Stimulated activated naive CD4-positive, alpha-beta T cell (primary cell): ENCODE measurements around the gene CLK4.
"Not testable (repeated sequence)": the region's sequence is repeated elsewhere in the genome, so short reads cannot be mapped to it uniquely, and the experiment has no call there.

Source experiments
- DNase-seq, 6 experiments: peaks; one replicate each; lab custom pipeline; 2025; lab: John Stamatoyannopoulos, UW

CLK4 gene

DNA sequence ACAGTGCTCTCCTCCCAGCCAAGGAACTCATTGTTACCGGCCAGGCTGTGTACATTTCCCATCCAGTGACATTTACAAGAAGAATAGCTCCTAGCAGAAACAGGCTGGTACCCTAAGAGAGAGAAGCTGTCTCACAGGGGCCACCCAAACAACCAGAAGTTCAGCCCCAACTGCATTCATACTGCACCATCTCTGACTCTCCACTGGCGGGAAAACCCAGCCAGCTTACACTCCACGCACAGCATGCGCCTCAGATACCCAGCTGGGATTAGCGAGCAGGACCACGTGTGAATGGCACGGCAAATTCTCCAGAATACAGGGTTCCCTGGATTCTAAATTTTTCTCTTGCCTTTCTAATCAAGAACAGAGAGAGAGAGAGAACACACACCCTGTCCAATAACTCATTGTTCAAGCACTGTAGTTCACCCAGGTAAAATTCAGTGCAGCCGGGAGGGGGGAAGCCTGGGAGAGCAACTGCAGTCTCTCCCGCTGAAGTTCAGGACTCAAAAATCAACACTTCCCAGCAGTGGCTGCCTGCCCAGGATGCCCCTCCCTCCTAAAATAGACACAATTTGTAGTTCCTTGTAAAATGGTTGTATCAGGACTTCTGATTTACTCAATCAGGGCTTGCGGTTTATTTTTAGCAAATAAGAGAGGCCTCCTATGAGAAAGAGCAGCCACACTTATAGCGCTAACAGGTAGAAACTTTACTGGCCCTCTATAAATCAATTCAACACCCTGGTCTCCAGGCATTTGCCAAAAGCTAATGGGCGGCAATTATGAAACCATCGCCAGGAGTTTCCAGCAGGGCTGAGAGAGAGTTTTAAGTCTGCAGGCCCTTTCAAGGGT, 38.9 kb downstream of the CLK4 start:
- no peak for DNase-seq

DNA sequence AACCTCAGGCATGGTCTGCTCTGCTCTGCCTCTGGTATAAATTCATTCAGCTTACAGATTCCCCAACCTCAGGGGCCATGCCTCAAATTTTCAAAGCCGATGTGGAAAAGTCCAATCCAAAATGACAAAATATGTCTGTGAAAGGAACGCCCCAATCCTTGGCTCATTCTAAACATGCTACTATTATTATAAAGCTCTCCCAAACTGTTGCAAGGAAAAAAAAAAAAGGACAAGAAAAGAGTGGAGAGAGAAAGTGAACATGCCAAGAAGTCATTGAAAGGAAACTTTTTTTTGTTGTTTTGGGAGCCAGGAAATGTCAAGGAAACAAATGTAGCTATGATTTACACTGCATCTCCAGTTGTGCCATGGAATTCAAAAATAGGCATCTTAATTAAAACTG, 40.5 kb downstream of the CLK4 start:
- DNase-seq = no peak

DNA sequence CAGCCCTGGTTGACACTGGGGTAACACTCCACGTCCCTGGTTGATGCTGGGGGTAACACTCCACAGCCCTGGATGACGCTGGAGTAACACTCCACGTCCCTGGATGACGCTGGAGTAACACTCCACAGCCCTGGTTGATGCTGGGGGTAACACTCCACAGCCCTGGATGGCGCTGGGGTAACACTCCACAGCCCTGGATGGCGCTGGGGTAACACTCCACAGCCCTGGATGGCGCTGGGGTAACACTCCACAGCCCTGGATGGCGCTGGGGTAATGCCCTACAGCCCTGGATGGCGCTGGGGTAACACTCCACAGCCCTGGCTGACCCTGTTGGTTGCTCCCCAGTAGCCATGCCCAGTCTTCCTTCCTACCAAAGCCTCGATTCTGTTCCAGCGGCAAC, 41.4 kb downstream of the CLK4 start:
- not testable (repeated sequence) for DNase-seq

DNA sequence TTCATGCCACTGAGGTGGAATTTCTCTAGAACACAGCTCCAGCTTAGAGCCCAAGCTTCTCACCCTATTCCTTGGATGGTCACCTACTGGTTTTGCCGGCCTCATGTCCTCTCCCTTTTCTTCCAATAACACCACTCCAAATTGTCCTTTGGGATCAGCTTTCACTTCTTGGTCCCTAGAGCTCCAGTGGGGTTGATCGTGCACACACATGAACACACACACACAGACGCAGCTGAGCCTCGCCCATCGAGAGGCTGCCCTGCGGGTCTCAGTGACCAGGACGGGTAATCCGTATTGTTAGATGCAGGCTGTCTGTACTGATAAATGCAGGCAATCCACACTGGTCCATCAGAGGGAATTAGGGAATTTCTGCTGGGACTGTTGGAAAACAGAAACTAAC, 43.6 kb downstream of the CLK4 start:
- no peak for DNase-seq

DNA sequence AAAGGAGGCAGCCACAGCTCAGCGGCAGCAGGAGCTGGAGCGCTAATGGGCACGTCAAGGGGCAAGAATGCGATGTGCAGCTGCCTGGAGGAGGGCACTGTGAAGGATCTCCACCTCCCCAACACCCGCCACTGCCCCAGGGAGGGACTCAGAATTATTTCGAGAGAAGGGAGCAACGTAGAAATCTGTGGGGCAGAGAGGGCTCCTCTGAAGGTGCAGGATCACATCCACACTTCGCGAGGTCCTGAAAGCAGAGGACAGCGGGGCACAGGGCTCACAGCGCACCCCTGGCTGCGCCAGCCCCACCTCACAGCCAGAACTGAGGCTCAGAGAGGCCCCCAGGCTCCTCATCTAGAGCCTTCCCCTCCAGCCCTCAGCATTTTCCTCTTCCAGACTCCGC, 44.6 kb downstream of the CLK4 start:
- DNase-seq = no peak

DNA sequence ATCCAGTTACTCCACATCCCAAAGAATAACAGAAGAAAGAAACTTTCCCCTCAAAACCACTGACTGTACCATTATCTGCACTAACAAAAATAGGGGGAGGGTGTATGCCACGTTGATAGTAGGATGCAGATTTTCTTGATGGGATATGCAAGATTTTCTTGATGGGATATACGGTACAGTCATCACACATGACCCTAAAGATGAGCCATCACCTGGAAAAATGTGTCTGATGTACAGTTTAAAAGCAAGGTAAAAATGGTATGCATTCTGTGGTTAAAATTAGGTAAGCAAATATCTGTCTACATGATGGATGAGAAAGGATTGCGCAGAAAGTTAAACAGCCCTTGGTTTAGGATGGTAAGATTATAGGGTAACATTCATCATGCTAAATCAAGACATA, 45.2 kb downstream of the CLK4 start:
- no peak for DNase-seq

DNA sequence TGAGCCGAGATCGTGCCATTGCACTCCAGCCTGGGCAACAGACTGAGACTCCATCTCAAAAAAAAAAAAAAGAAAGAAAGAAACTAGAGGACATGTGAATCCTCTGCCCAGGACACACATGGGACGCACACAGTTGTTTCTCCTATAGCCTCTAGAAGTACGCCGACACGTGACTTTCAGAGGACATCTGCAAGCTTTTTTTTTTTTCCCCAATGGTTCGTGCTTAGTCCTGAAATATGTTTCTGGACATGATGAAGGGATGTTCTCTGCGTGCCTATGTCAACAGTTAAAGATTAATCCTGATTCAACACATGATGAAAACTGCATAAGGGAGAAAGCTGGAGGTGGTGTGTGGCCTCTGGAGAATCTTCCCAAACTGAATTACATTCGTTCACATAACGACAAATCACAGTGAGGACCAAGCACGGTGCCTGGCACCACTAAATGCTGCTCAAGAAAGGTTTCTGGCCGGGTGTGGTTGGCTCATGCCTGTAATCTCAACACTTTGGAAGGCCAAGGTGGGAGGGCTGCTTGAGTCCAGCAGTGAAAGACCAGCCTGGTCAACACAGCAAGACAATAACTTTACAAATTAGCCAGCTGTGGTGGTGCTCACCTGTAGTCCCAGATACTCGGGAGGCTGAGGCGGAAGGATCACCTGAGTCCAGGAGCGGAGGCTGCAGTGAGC, 46.4 kb downstream of the CLK4 start:
- no peak for DNase-seq

DNA sequence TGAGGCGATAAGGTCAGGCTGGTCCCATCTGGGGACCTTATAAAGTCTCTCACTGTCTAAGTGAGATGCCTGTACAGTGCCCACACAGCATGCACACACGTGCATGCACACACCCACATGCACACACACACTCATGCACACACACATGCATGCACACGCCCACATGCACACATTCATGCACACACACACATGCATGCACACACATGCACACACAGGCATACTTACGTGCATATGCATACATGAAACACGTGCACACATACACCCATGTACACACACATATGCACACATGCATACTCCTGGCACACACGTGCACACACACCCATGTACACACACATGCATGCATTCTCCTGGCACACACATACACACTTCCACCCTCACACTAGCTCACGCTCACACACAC, 48.9 kb downstream of the CLK4 start:
- DNase-seq = no peak

DNA sequence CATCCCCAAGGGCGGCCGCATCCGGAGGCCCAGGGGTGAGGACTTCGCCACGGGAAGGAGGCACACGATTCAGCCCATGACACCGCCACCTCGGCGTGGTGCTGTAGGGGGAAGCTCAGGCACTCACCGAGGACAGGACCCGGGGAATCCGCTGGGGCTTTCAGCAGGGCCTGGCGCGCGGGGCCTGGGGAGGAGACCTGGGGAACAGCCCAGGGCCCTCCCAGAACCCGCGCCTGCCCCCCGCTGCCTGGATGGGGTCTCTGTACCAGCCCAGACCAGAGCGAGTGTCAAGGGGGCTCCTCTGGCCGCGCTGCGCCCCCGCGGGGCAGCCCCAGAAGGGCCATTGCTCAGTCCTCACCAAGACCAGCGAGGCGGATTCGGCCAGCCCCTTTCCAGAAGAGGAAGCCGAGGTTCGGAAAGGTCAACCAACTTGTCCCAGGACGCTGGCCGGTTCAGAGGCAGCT, 49.4 kb downstream of the CLK4 start:
- no peak for DNase-seq

DNA sequence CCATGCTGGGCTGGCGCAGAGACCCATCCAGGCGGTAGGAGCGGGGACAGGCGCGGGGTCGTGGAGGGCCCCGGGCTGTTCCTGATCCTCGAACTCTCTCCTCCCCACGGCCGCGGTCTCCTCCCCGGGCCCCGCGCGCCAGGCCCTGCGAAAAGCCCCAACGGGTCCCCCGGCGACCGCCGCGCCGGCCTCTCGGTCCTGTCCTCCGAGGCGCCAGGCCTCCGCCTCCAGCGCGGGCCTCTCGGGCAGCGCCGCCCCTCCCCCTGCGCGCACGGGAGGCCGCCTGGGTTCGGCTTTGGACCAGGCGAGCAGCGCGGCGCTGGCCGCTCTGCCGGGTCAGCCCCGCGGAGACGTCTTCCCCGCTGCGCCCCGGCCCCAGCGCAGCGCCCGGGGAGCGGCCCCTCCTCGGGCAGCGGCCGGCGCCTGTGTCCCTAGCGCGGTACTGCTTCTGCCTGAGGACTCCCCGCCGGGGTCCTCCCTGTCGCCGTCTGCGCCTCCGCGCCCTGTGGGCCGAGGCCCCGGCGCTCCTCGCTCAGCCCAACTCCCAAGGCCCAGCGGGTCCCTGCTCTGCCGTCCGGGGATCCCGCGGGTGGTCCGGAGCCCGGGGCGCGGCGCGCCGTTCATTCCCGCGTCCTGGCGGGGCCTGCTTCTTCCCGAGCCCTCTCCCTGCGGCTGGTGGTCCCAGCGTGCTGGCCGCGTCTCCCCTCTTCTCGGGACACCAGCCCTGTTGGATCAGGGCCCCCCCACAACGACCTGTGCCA, 50.1 kb downstream of the CLK4 start:
- DNase-seq = no peak

DNA sequence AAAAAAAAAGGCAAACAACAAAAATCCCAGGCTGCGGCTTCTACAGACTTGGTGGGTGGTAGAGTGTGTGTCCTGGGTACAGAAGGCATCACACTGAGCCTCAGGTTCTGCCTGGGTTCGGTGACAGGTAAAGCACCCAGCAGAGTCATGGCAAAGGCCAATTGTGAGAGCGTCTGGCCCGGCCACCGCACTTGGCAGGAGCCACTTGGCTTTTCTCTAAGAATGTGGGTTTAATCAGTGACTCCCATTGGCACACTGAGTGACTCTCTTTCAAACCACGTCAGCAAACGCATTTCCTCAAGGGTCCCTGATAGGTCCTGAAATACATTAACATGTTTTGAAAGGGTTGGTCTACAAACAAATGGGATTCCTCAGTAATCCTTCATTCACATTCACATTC, 53.6 kb downstream of the CLK4 start:
- no peak for DNase-seq

DNA sequence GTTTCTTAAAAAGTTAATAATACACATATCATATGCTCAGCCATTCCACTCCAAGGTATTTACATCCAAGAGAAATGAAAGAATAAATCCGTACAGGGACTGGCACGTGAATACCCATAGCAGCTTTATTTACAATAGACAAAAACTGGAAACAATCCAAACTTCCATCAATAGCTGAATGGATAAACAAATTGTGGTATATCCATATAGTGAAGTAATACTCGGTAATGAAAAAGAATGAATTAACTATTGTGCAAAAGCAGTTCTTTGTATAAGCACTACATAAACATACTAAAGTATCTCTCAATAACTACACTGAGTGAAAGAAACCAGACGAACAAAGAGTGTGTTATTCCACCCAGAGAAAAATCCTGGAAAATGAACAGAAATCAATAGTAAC, 54.2 kb downstream of the CLK4 start:
- no peak for DNase-seq

DNA sequence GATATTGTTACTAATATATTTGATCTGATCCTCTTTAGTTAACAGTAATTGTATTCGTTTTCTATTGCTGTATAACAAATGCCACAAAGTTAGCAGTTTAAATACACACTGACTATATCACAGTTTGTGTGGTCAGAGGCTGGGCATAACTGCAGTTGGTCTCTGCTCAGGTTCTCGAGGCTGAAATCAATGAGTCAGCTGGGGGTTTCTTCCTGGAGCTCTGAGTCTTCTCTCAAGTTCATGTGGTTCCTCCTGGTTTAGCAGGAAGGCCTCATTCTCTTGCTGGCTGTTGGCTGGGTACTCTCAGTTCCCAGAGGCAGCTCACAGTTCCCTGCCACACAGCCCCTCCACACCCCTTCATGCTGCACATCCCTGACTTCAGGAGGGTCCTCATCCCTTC, 57.4 kb downstream of the CLK4 start:
- DNase-seq = no peak

DNA sequence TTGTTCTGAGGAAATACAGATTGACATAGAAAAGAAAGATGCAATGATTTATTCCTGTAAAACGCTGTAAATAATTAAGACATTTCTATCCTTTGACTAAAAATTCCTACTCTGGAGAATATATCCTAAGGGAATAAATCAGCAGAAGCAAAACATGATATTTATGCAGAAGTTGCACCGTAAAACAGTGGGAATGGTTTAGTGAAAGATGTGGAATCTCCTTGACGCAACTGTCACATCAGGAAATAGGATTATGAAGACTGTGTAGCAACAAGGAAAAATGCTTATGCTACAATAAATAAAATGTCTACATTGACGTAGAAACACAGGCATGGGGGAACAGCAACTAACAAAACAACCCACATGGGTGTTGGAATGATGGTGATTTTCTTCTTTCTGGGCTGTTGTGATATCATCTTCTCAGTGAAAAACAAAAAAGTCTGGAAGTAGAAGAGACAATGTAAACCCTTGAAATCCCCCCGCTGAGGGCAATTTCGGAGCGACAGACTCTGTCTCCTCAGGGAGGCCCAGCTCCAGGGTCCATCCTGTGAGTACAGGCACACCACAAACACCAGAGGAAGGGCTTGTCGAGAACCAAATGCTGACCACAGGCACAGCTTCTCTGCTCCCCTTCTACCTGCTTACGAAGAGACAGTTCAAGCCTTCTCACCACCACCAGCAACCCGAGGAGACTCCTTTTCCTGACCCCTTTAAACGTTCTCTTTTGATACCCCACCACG, 61.9 kb downstream of the CLK4 start:
- no peak for DNase-seq

DNA sequence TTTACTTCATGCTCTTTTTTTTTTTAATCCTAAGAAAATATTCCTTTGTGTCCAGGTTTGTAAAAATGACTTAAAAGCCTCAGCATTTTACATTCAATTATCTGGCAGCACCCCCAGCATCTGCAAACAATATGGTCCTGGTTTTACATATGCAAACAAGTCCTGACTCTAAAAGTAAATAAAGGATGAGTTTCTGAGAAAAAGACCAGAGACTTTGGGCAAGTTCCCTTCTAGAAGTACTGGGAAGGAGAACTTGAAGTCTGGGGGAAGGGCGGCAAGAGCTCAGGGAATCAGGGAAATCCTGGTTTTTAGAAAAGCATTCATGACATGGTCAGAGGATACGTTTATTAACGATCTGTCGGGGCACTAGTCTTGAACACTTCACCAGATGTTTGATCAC, 62.5 kb downstream of the CLK4 start:
- no peak for DNase-seq

DNA sequence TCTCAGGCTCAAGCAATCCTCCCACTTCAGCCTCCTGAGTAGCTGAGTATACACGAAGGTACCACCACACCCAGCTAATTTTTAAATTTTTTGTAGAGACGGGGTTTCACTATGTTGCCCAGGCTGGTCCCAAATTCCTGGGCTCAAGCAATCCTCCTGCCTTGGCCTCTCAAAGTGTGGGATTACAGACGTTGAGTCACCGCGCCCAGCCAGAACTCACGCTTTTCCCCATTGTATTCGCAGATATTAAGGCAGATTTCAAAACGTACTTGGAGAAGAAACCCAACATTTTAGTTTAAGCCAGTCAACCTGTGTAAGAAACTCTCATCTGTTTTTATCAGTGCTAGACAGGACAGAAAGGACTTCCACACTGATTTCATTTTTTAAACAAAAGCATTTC, 63.2 kb downstream of the CLK4 start:
- no peak for DNase-seq

DNA sequence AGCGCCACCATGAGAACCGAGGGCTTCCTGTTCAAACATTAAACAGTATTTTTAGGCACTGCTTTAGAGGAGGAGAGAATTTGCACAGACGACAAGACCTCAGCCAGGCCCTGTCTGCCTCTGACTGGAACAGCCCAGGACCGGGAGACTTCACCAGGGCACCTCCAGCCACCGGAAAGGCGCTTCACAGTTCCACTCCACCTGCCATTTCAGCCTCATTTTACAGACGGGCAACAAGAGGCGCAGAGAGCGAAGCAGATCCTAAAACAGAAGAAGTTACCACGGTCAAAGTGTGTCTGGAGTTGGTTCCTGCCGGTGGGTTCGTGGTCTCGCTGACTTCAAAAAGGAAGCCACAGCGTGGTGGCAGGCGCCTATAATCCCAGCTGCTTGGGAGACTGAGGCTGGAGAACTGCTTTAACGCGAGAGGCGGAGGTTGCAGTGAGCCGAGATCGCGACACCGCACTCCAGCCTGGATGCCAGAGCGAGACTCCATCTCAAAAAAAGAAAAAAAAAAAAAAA, 65.0 kb downstream of the CLK4 start:
- no peak for DNase-seq

DNA sequence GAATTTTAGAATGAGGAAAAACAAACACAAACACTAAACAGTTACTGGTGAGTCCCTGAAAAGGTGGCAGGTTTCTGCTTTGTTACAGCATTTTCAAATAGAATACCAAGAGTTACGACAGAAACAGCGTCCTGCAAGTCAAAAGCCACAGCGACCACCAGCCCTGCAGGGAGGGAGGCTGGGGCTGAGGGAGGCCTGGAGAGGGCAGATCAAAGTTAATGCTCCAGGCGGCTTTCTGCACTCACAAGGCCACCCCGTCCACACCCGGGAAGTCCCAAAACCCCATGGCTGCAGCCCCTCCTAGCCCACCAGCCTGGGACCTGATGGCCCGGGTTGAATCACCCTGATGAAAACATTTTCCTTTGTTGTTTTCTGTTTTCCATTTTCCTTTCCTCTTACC, 65.9 kb downstream of the CLK4 start:
- DNase-seq = no peak

DNA sequence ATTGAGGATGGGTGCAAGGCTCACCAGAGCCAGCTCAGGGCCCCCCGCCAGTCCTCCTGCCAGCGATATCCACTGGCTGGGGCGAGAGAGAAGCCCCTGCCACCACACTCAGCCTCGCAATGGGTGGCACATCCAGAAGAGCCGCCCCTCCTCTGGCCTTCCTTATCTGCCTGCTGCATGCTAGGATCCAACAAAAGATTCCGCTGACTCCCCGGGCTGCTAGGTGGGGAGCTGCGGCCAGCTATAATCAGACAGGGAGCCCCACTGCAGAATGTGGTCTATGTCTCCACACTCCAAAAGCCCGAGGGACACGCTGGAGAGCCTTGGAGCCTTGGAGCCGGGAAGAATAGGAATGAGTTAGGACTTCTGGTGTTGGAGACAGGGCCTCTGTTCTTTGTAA, 69.4 kb downstream of the CLK4 start:
- no peak for DNase-seq

DNA sequence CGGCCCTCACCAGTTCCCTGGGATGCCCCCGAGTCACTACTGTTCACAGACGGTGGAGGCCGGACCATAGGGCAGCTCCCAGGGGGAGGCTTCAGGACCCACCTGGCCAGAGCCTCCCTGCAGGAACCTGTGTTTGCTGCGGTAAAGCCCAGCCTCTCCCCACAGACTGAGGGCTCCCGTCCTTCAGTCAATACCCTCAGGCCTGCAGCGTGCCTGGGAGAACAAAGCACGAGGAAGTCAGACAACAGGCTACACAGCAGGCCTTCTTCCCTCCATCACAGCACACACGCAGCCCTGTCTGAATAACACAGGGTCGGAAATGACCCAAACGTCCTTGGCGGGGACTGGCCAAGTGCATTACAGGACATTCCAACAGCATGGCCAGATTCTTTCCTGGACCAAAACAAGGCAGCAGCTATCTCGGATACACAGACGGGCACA, 71.1 kb downstream of the CLK4 start:
- no peak for DNase-seq

DNA sequence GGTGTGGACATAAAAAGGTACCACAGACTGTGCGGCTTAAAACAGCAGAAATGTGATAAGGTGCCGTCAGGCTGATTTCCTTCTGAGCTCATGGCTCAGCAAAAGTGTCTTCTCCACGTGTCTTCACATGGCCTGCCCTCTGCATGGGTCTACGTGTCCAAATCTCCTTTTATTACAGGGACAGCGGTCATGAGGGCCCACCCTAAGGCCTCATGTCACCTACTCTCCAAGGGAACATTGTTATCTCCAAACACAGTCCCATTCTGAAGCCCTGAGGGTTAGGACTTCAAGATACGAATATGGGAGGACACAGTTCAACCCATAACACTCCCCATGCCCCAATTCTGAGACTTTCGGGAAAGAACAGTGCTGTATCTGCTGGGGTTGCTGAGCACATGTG, 71.8 kb downstream of the CLK4 start:
- no peak for DNase-seq

DNA sequence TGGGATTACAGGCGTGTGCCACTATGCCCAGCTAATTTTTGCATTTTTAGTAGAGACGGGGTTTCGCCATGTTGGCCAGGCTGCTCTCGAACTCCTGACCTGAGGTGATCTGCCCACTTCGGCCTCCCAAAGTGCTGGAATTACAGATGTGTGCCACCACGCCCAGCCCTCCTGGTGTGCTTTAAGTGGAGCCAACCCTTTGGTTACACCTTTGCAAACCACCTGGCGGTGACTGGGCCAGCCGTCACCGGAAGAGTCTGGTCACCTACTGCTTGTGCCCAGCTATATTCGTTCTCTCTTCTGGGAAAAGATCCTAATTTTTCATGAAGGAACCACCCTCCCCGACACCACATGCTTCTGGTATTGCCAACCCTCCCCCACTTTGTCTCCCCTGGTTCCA, 72.5 kb downstream of the CLK4 start:
- no peak for DNase-seq
